Activated CD4-positive, alpha-beta T cell treated with anti-CD3 and anti-CD28 coated beads for 36 hours (primary cell): Measurements from ENCODE around the gene CPNE6. TPM values are rescaled to one million over a fixed set of nuclear protein-coding genes. Genes with fewer than 3 reads are reported as not detected.
"Not testable (repeated sequence)": the region's sequence is repeated elsewhere in the genome, so short reads cannot be mapped to it uniquely, and the experiment has no call there.

ENCODE experiments used
- ATAC-seq: fragments of 200-7000 bp; cut with Tn5 transposase; one replicate; pipeline ENCODE4 v1.10.0; 2021; ENCODE audit warnings: mild to moderate bottlenecking, moderate library complexity
- CTCF ChIA-PET: fragments of 350-600 bp; sonication (Branson Sonifier 250); formaldehyde crosslinking; loops from one replicate; lab custom pipeline; 2021; ENCODE audit warnings: antibody characterized with exemption; lab: Charles Lee
- POLR2A ChIA-PET: fragments of 350-600 bp; sonication (Branson Sonifier 250); formaldehyde crosslinking; loops from one replicate; lab custom pipeline; 2021; ENCODE audit warnings: antibody characterized with exemption, inconsistent platforms; lab: Charles Lee
- DNase-seq: peaks from one replicate; pipeline ENCODE4 v3.0.0-alpha.2; 2020
- H3K27ac Mint-ChIP-seq: one replicate; pipeline ENCODE4 v1.8.0; 2021; ENCODE audit warnings: mixed read lengths
- H3K27me3 Mint-ChIP-seq: one replicate; pipeline ENCODE4 v1.8.0; 2021; ENCODE audit warnings: mixed read lengths
- H3K36me3 Mint-ChIP-seq: one replicate; pipeline ENCODE4 v1.8.0; 2021; ENCODE audit warnings: low read depth, mixed read lengths
- H3K4me1 Mint-ChIP-seq: one replicate; pipeline ENCODE4 v1.8.0; 2021; ENCODE audit warnings: mixed read lengths
- H3K4me3 Mint-ChIP-seq: one replicate; pipeline ENCODE4 v1.8.0; 2021; ENCODE audit warnings: mild to moderate bottlenecking, moderate library complexity, mixed read lengths
- H3K9me3 Mint-ChIP-seq: one replicate; pipeline ENCODE4 v1.8.0; 2021; ENCODE audit warnings: low read depth, mixed read lengths
- intact Hi-C, 2 experiments: fragments of 100-400 bp; cut with DNase I in 1 of 2; cut with micrococcal nuclease in 1 of 2; formaldehyde crosslinking; loops; one replicate each; pipeline versions ENCODE4 v1.14.2 to v1.15.1; 2022 to 2024; cut with DNase I, micrococcal nuclease
- total RNA-seq, 2 experiments: library from RNA; stranded (reverse); gene quantifications; one replicate each; pipeline ENCODE4 v1.2.3, GENCODE V29; 2021

The CPNE6 gene
- total RNA-seq, 2 experiments from 2014 or later, result not detected

DNA sequence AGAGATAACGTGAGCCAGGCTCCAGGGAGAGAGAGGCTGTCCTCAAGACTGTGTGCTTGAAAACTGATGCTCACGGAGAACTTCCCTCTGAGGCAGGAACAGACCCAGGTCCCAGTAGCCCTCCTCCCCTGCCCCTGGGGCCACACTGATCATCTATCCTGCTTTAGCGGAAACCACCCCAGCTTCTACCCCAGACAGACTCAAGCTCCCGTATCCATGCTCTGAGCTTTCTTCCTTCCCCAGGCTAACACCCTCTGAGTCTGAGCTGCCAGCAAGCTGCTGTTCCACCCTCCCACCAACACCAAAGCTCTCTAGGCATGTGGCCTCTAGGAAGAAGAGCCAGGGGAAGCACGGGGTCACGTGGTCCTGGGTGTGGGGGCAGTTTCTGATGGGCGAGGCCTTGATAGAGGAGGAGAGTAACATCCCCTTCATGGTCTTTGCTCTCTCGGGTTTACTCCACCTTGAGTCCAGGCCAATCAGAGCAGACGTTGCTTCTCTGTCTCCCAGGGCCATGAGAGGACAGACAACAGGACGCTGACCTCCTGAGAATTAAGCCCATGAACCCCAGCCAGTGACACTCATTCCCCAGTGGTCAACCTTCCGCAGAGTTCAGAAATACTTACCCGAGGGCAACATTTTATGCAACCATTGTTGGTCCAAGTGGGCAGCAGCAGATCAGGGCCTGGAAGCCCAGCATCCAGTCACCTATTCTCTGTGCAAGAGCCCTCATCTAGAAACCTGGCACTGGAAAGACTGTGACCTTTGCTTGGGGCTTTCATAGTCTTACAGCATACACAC is 24.1 kb downstream of the CPNE6 start:
- Mint-ChIP-seq H3K4me3 (peak overlapping the region; percentile 85), H3K36me3 (peaks cover 35% of the 10 kb centered on the region), H3K27ac (peak overlapping the region; percentile 95), H3K9me3 (no peaks in the 10 kb centered on the region), H3K27me3 (no peaks in the 10 kb centered on the region), H3K4me1 (peaks cover 24% of the 10 kb centered on the region)
- DNase-seq, result peak; percentile 82
- ATAC-seq, result peak; percentile 40
- CTCF ChIA-PET, result interaction anchor here (0.6 to 12.4 kb wide), 8 partner anchors 12 to 1000 kb away, joined by 3 to 189 read pairs (median 18); partner anchors contain the start of genes ACIN1, C14orf119, CARMIL3 and DCAF11
- intact Hi-C loops, result loop anchor here in 1 of 2 experiments (1.0 to 2.0 kb wide), 4 partner anchors 13 to 529 kb away; partner anchors contain the start of genes AP1G2, CARMIL3 and DHRS4L2
- POLR2A ChIA-PET, result interaction anchor here (0.9 to 2.9 kb wide), 6 partner anchors 13 to 107 kb away, joined by 3 to 13 read pairs (median 6); partner anchors contain the start of genes DCAF11, DHRS4L2, NRL and PSME2

DNA sequence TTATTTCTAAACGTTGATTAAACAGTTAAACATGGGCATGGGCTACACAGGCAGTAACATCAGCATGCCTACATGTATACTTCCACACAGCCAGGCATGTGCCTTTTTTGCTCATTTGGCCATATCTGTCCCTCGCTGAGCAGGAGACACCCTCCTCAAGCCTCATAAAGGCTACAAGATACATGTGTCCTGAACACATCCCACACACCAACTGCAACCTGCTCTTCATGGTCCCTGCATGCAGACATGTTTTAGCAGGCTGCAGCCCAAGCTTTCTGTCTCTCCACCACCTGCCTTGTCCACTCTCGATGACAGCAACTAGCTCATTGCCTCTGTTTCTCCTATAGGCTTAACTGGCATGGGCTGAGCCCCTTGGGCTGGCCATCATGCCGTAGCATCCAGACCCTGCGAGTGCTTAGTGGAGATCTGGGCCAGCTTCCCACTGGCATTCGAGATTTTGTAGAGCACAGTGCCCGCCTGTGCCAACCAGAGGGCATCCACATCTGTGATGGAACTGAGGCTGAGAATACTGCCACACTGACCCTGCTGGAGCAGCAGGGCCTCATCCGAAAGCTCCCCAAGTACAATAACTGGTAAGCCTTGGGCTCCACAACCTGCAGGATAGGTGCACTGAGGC is 25.3 kb downstream of the CPNE6 start:
- peak overlapping the region; percentile 53 for H3K27ac Mint-ChIP-seq
- ATAC-seq, result no peak
- ChIA-PET POLR2A (interaction anchor here (0.6 kb wide), 1 partner anchor 555 kb away, joined by 3 read pairs; no protein-coding TSS in a partner anchor), CTCF (interaction anchor here (0.6 to 12.4 kb wide), 3 partner anchors 11 to 40 kb away, joined by 3 to 189 read pairs (median 124); no protein-coding TSS in a partner anchor)
- H3K27me3 Mint-ChIP-seq, result no peaks in the 10 kb centered on the region
- H3K4me1 Mint-ChIP-seq, result peaks cover 22% of the 10 kb centered on the region
- no peaks in the 10 kb centered on the region for H3K9me3 Mint-ChIP-seq
- DNase-seq, result no peak
- H3K4me3 Mint-ChIP-seq, result peak overlapping the region; percentile 49
- H3K36me3 Mint-ChIP-seq, result peaks cover 46% of the 10 kb centered on the region
- intact Hi-C loops, result no loop called here

DNA sequence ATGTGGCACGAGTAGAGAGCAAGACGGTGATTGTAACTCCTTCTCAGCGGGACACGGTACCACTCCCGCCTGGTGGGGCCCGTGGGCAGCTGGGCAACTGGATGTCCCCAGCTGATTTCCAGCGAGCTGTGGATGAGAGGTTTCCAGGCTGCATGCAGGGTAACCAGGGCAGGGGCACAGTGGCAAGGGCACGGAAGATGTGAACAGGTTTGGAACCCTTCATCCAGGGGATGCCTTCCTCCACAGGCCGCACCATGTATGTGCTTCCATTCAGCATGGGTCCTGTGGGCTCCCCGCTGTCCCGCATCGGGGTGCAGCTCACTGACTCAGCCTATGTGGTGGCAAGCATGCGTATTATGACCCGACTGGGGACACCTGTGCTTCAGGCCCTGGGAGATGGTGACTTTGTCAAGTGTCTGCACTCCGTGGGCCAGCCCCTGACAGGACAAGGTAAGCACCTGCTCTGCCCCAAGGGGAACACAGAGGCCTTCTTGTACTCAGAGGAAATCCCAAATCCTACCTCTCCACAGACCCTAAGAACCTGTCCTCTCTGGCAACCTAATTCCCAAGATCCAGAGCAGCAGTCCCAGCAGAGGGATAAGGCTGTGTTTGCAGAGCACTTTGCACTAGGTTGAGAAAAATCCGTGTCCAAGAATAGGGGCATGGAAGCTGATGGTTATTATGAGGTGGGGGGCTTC is 27.0 kb downstream of the CPNE6 start:
- ChIA-PET POLR2A (no interaction called here), CTCF (interaction anchor here (12.4 kb wide), 1 partner anchor 9 kb away, joined by 189 read pairs; no protein-coding TSS in a partner anchor)
- ATAC-seq (no peak), DNase-seq (no peak)
- Mint-ChIP-seq H3K4me3 (no peak overlapping the region), H3K36me3 (peaks cover 59% of the 10 kb centered on the region), H3K27ac (no peak overlapping the region), H3K9me3 (no peaks in the 10 kb centered on the region), H3K27me3 (no peaks in the 10 kb centered on the region), H3K4me1 (peaks cover 18% of the 10 kb centered on the region)
- intact Hi-C loops, result no loop called here

DNA sequence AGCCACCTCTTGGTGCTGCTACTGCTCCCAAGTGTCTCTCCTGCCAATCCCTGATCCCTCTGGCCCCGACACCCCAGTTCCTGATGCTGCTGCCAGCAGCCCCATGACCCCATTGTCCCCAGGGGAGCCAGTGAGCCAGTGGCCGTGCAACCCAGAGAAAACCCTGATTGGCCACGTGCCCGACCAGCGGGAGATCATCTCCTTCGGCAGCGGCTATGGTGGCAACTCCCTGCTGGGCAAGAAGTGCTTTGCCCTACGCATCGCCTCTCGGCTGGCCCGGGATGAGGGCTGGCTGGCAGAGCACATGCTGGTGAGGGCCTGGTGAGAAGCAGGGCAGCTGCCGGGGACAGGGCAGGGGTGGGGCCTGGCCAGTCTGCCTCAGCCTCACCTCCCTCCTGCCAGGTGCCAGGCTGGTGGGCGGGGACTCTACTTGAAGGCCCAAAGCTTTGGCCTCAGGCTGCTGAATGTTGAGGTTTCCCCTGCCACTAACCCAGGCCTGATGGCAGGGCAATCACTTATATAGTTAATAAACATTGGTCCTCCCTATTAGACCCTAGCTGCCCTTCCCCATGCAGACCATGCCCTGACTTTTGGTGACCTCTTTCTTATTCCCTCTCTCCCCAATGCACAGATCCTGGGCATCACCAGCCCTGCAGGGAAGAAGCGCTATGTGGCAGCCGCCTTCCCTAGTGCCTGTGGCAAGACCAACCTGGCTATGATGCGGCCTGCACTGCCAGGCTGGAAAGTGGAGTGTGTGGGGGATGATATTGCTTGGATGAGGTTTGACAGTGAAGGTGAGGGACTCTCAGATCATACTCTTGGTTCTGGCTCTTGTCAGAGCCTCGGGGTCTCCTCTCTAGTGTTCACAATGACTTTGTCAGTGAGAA is 27.8 kb downstream of the CPNE6 start:
- no peak for DNase-seq
- no peak for ATAC-seq
- Mint-ChIP-seq H3K36me3 (peaks cover 63% of the 10 kb centered on the region), H3K27ac (no peak overlapping the region), H3K4me1 (peaks cover 14% of the 10 kb centered on the region), H3K4me3 (no peak overlapping the region), H3K27me3 (no peaks in the 10 kb centered on the region), H3K9me3 (no peaks in the 10 kb centered on the region)
- ChIA-PET CTCF (interaction anchor here (12.4 kb wide), 1 partner anchor 8 kb away, joined by 189 read pairs; no protein-coding TSS in a partner anchor), POLR2A (no interaction called here)
- intact Hi-C loops, result no loop called here

DNA sequence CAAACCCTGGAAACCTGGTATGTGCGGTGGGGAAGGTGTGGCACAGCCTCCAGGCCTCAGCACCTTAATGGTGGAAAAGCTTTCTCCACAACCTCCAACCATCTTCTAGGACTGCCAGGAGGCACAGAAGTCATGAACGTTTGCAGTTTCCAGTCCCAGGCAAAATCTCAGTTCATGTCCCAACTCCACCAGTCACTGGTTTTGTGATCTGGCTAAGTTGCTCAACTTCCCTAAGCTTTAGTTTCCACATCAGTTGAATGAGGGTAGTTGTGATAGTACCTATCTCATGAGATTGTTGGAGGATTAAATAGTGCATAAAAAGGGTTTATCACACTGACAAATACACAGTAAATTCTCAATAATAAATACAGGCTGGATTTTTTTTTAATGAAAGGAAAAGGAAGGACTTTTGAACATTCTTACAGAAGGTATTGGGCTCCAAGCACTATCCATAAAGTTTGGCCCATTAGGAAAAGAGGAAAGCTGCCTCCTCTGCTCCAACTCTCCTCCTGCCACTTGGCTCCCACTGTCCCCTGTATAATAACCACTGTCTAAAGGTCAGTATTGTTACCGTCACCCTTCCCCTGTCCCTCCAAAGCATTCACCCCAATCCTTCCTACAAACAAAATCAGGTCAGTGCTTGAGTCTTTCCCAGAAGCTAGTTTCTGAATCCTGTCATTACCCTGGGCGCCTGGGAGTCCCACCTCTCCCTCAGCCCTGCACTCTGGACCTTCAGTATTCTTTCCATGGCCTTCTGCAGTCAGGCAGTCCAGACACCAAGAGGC is 29.0 kb downstream of the CPNE6 start:
- H3K4me1 Mint-ChIP-seq, result peaks cover 13% of the 10 kb centered on the region
- no peak for DNase-seq
- H3K27me3 Mint-ChIP-seq, result no peaks in the 10 kb centered on the region
- ChIA-PET CTCF (interaction anchor here (0.7 to 12.4 kb wide), 3 partner anchors 7 to 14 kb away, joined by 3 to 189 read pairs (median 4); no protein-coding TSS in a partner anchor), POLR2A (no interaction called here)
- H3K27ac Mint-ChIP-seq, result no peak overlapping the region
- intact Hi-C loops, result no loop called here
- H3K4me3 Mint-ChIP-seq, result no peak overlapping the region
- peaks cover 63% of the 10 kb centered on the region for H3K36me3 Mint-ChIP-seq
- H3K9me3 Mint-ChIP-seq, result no peaks in the 10 kb centered on the region
- ATAC-seq, result no peak

DNA sequence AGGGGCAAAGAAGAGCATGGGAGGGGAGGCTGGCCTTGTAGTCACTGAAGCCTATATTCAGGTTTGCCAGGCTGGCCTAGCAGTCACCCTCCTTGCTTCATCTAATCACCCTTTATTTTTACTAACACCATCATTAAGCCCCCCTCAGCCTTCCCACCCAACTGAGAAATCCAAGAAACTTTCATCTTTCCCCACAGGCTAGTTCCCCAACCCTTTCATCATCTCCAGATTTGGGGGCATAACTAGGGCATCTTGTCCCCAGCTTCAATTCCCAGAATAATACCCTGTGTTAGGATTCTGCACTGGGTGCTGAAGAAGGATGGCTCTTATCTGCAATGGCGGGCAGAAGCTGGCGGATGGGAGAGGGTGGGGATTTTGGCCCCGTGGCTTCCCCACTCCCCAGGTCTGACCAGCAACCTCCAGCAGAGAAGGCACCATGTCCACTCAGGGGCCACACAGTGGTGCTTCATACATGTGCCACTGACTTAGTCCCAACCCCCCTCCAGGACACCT is 29.7 kb downstream of the CPNE6 start:
- Mint-ChIP-seq H3K36me3 (peaks cover 58% of the 10 kb centered on the region), H3K4me1 (peaks cover 10% of the 10 kb centered on the region), H3K27me3 (no peaks in the 10 kb centered on the region), H3K4me3 (no peak overlapping the region), H3K27ac (no peak overlapping the region), H3K9me3 (no peaks in the 10 kb centered on the region)
- ATAC-seq (no peak), DNase-seq (no peak)
- POLR2A ChIA-PET, result no interaction called here
- intact Hi-C loops, result no loop called here
- CTCF ChIA-PET, result interaction anchor here (0.7 to 1.0 kb wide), 2 partner anchors 8 to 14 kb away, joined by 3 to 4 read pairs; no protein-coding TSS in a partner anchor

DNA sequence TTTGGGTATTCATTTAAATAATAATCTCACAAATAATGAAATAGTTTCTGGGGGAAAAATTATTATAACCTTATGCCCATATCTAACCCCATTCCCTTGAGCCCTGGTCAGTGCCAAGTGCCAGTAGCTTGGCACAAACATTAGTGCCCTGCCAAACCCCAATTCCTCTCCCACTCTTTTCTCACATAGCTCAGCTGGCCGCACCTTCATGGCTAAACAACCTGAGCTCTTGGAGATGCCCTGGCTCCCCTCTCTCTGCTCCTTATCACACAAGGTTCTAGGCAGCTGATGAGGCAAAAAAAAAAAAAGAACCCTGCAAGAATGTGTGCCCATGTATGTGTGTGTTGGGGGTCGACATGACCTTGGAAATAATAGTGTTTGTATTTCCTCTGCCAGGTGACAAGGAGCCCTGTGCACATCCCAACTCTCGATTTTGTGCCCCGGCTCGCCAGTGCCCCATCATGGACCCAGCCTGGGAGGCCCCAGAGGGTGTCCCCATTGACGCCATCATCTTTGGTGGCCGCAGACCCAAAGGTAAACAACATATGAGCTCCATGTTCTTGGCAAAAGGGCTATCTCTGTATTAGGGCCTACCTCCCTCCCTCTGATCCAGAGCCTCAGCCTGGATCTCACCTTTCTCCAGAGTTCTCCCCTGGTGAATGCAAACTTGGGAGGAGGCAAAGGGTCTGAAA is 31.1 kb downstream of the CPNE6 start:
- Mint-ChIP-seq H3K27ac (no peak overlapping the region), H3K36me3 (peaks cover 50% of the 10 kb centered on the region), H3K27me3 (no peaks in the 10 kb centered on the region), H3K9me3 (no peaks in the 10 kb centered on the region), H3K4me3 (no peak overlapping the region), H3K4me1 (peaks cover 5% of the 10 kb centered on the region)
- intact Hi-C loops, result no loop called here
- ChIA-PET CTCF (interaction anchor here (0.8 to 1.1 kb wide), 2 partner anchors 10 to 16 kb away, joined by 3 read pairs; no protein-coding TSS in a partner anchor), POLR2A (interaction anchor here (0.7 kb wide), 1 partner anchor 44 kb away, joined by 4 read pairs; no protein-coding TSS in a partner anchor)
- no peak for DNase-seq
- ATAC-seq, result no peak

DNA sequence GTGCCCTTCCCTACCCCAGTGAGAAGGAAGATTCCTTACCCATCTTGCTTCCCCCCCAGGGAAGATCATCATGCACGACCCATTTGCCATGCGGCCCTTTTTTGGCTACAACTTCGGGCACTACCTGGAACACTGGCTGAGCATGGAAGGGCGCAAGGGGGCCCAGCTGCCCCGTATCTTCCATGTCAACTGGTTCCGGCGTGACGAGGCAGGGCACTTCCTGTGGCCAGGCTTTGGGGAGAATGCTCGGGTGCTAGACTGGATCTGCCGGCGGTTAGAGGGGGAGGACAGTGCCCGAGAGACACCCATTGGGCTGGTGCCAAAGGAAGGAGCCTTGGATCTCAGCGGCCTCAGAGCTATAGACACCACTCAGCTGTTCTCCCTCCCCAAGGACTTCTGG is 32.1 kb downstream of the CPNE6 start:
- Mint-ChIP-seq H3K4me3 (no peak overlapping the region), H3K9me3 (no peaks in the 10 kb centered on the region), H3K27ac (no peak overlapping the region), H3K27me3 (no peaks in the 10 kb centered on the region), H3K36me3 (peaks cover 45% of the 10 kb centered on the region), H3K4me1 (peaks cover 10% of the 10 kb centered on the region)
- DNase-seq, result no peak
- ATAC-seq, result no peak
- CTCF ChIA-PET, result interaction anchor here (1.2 to 7.8 kb wide), 2 partner anchors 9 to 39 kb away, joined by 3 to 189 read pairs; partner anchors contain the start of gene PCK2
- POLR2A ChIA-PET, result no interaction called here
- intact Hi-C loops, result no loop called here

DNA sequence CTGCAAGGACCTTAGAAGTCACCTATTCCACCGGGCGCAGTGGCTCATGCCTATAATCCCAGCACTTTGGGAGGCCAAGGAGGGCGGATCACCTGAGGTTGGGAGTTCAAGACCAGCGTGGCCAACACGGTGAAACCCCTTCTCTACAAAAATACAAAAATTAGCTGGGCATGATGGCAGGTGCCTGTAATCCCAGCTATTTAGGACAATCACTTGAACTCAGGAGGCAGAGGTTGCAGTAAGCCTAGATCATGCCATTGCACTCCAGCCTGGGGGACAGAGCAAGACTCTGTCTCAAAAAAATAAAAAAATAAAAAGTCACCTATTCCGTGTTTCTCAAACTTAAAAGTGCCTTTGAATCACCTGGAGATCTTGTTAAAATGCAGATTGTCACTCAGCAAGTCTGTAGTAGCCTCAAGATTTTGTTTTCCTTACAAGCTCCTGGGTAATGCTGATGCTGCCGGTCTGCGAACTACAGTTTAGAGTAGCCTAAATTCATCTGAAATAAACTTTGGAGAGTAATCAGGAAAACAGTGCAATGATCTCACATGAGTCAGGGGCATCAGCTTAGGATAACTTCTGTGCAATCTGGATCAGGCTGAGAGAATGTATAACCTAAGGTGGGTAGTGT is 34.4 kb downstream of the CPNE6 start:
- H3K4me3 Mint-ChIP-seq, ATAC-seq, H3K27me3 Mint-ChIP-seq, H3K9me3 Mint-ChIP-seq, intact Hi-C loops, DNase-seq: not testable (repeated sequence)
- ChIA-PET CTCF (interaction anchor here (0.6 to 7.8 kb wide), 6 partner anchors 11 to 331 kb away, joined by 3 to 189 read pairs (median 5); partner anchors contain the start of gene PCK2), POLR2A (interaction anchor here (0.6 kb wide), 1 partner anchor 88 kb away, joined by 5 read pairs; no protein-coding TSS in a partner anchor)
- H3K27ac Mint-ChIP-seq, result peak overlapping the region; percentile 72
- H3K36me3 Mint-ChIP-seq, result peaks cover 31% of the 10 kb centered on the region
- peaks cover 21% of the 10 kb centered on the region for H3K4me1 Mint-ChIP-seq
